Suprapubic skin (tissue), 3 donors: Measurements from ENCODE around the gene EFCAB7.
A peak's percentile ranks its signal among the peaks of the same experiment; 100 is the strongest.

Experiments
- CTCF ChIP-seq, 2 donors: fragments of 200-600 bp in 1 of 2; fragments of 450-650 bp in 1 of 2; sonication (generic) in 1 of 2; IDR thresholded peaks; one replicate each; pipeline ENCODE4 v1.5.1; 2016 to 2019; ENCODE audit warnings: antibody characterized with exemption in 2 of 2, mild to moderate bottlenecking in 1 of 2, moderate library complexity in 1 of 2
- EP300 ChIP-seq: sonication (generic); formaldehyde crosslinking; IDR thresholded peaks from one replicate; pipeline ENCODE4 v1.6.1; 2017; ENCODE audit warnings: antibody characterized with exemption
- POLR2A ChIP-seq, 2 donors: fragments of 450-650 bp; IDR thresholded peaks; one replicate each; pipeline ENCODE4 v1.6.1; 2017; ENCODE audit warnings: antibody characterized with exemption in 2 of 2, mild to moderate bottlenecking in 2 of 2, moderate library complexity in 2 of 2

- no peak for TF ChIP-seq POLR2A (IDR thresholded peaks at IDR 0.05)
- peak; percentile 50 to 62 for TF ChIP-seq CTCF (IDR thresholded peaks at IDR 0.05)
- no peak for TF ChIP-seq EP300
Measured at GRCh38 chr1:63575340-63575826, 52.1 kb downstream of the EFCAB7 start.
